GM21717 (cell line): ENCODE measurements around the gene SOX10.

Source experiments
- ATAC-seq: cut with Tn5 transposase; IDR thresholded peaks from one replicate; pipeline ENCODE4 v1.9.1; 2021; ENCODE audit warnings: mild to moderate bottlenecking, moderate library complexity; ENCODE audit not compliant: unreplicated experiment

Gene SOX10

GRCh38 chr22:37931893-37932389 is 52.4 kb downstream of the SOX10 start:
- ATAC-seq = no peak

- ATAC-seq = no peak
Measured at GRCh38 chr22:37930952-37931440, 53.4 kb downstream of the SOX10 start.

- ATAC-seq = no peak
Measured at GRCh38 chr22:37930270-37930951, 53.9 kb downstream of the SOX10 start.

GRCh38 chr22:37929390-37929789 is 55.0 kb downstream of the SOX10 start:
- ATAC-seq = no peak

- no peak for ATAC-seq
Measured at GRCh38 chr22:37927637-37927936, 56.8 kb downstream of the SOX10 start.

- ATAC-seq = no peak
Measured at GRCh38 chr22:37926771-37927636, 57.4 kb downstream of the SOX10 start.

GRCh38 chr22:37926358-37926757 is 58.0 kb downstream of the SOX10 start:
- ATAC-seq = no peak

- no peak for ATAC-seq
Measured at GRCh38 chr22:37925767-37926166, 58.6 kb downstream of the SOX10 start.

- no peak for ATAC-seq
Measured at GRCh38 chr22:37925330-37925729, 59.0 kb downstream of the SOX10 start.

GRCh38 chr22:37924386-37925065 is 59.8 kb downstream of the SOX10 start:
- ATAC-seq = no peak

GRCh38 chr22:37923927-37924326 is 60.4 kb downstream of the SOX10 start:
- ATAC-seq = no peak
